Epithelial cell of esophagus (primary cell): ENCODE measurements around the gene ATP5F1D.
A peak's percentile ranks its signal among the peaks of the same experiment; 100 is the strongest.

Experiments used
- DNase-seq: peaks from one replicate; pipeline ENCODE4 v3.0.0; 2010; ENCODE audit warnings: low read depth
- H3K4me3 ChIP-seq: 2 replicates; pipeline ENCODE4 v1.5.1; 2011; ENCODE audit warnings: mild to moderate bottlenecking, low read length, control low read depth
- TF ChIP-seq, protein P1 (sequence below): IDR thresholded peaks from 2 replicates; pipeline ENCODE4 v1.5.1; 2011; ENCODE audit warnings: low read depth, mild to moderate bottlenecking, low read length, control low read depth, inconsistent platforms; ENCODE audit not compliant: insufficient read depth; ENCODE audit errors: missing control alignments

Gene ATP5F1D

DNA sequence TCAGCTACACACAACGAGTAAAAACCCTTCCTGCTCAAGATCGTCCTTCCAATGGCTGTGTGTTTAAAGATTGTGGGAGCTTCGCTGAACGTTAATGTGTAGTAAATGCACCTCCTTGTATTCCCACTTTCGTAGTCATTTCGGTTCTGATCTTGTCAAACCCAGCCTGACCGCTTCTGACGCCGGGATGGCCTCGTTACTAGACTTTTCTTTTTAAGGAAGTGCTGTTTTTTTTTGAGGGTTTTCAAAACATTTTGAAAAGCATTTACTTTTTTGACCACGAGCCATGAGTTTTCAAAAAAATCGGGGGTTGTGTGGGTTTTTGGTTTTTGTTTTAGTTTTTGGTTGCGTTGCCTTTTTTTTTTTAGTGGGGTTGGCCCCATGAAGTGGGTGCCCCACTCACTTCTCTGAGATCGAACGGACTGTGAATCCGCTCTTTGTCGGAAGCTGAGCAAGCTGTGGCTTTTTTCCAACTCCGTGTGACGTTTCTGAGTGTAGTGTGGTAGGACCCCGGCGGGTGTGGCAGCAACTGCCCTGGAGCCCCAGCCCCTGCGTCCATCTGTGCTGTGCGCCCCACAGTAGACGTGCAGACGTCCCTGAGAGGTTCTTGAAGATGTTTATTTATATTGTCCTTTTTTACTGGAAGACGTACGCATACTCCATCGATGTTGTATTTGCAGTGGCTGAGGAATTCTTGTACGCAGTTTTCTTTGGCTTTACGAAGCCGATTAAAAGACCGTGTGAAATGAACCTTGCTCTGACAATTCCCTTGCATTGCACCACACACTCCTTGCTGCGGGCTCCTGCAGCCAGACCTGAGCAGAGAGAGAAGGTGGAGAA, 31.1 kb downstream of the ATP5F1D start:
- DNase-seq, result no peak
- TF ChIP-seq, protein P1, sequence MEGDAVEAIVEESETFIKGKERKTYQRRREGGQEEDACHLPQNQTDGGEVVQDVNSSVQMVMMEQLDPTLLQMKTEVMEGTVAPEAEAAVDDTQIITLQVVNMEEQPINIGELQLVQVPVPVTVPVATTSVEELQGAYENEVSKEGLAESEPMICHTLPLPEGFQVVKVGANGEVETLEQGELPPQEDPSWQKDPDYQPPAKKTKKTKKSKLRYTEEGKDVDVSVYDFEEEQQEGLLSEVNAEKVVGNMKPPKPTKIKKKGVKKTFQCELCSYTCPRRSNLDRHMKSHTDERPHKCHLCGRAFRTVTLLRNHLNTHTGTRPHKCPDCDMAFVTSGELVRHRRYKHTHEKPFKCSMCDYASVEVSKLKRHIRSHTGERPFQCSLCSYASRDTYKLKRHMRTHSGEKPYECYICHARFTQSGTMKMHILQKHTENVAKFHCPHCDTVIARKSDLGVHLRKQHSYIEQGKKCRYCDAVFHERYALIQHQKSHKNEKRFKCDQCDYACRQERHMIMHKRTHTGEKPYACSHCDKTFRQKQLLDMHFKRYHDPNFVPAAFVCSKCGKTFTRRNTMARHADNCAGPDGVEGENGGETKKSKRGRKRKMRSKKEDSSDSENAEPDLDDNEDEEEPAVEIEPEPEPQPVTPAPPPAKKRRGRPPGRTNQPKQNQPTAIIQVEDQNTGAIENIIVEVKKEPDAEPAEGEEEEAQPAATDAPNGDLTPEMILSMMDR, result no peak
- H3K4me3 ChIP-seq, result no peak overlapping the region

DNA sequence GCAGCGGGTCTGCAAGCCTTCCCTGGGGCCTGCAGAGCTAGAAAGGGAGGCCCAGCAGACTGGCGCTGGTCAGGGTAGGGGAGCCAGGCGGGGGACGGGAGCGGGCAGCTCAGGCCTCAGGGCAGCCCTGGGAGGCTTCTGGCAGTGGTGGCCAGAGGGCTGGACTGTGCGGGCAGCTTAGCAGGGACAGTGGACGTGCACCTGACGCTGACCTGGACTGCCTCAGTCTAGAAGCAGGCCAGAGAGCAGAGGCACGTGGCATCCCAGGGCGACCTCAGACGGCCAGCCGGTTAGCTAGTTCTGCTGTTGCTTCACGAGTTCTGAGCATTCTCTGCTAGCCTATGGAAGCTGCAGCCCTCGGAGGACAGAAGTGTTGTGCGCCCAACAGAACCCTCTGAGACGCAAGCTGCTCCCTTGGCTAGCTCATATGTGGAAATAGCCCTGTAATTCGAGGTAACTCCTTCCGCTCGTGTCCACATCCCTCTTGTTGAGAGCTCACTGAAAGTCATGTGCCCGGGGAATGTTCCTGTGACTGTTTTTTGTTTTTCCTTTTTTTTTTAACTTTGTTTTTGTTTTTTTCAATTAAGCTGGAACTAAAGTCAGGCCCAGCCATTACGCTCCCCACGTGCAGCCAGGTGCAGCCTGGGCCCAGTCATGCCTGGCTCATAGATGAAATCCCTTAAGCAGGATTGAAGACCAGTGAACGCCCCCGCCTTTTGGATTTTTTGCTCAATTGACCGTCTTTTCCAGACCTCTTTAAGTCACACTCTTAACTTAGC, 31.9 kb downstream of the ATP5F1D start:
- DNase-seq, result no peak
- H3K4me3 ChIP-seq, result no peak overlapping the region
- TF ChIP-seq, protein P1, result no peak

DNA sequence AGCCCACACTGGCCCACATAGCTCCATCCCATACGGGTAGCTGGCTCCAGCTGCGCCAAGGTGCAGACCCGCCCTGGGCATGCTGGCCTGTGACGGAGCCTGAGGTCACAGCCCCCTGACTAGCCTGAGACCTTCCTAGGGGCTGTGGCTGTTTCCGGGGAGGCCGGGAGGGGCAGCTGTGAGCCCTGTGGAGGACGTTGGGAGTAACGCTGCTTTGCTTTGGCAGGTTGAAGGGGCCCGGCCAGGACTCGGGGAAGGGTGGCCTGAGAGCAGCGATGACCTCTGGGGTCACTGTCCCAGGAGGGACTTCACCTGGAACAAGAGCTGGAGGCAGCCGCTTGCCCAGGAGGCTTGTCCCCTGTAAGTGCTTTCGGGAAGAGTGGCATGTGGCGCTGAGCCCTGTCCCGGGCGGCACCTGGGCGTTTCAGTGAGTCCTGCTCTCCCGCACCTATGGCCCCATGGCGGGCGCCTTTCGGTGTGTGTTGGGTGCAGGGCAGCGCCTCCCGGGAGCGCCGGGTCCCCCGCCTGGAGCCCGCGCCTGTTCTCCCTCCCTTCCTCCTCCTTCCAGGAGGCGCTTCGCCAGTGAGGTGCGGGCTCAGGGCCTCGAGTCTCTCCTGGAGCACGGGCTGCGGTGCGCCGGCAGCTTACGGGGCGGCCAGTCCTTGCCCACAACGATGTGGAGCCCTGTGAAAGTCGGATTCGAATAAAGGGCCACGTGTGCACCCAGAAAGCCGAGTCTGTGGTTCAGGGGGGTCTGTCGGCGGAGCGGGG, 32.7 kb downstream of the ATP5F1D start:
- peak overlapping the region; percentile 49 for H3K4me3 ChIP-seq
- TF ChIP-seq, protein P1, result peak; percentile 10
- no peak for DNase-seq

DNA sequence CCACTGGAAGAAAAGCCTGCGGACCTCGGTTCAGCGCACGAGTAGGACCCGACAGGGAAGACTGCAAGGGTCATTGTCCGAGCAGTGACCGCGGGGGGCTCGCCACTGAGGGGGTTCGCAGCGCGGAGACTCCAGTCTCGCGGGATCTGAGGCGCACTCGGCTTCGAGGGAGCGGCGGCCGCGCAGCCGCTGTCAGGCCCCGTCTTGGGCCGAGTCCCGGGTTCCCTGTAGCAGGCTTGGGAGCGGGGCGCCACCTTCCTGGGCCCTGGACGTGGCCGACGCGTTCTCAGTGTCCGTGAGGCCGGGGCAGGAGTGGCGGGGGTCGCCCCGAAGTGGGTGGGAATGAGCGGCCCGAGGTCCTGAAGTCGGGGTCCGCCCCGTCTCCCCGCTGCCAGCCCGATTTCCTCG, 33.3 kb downstream of the ATP5F1D start:
- TF ChIP-seq, protein P1, result no peak

DNA sequence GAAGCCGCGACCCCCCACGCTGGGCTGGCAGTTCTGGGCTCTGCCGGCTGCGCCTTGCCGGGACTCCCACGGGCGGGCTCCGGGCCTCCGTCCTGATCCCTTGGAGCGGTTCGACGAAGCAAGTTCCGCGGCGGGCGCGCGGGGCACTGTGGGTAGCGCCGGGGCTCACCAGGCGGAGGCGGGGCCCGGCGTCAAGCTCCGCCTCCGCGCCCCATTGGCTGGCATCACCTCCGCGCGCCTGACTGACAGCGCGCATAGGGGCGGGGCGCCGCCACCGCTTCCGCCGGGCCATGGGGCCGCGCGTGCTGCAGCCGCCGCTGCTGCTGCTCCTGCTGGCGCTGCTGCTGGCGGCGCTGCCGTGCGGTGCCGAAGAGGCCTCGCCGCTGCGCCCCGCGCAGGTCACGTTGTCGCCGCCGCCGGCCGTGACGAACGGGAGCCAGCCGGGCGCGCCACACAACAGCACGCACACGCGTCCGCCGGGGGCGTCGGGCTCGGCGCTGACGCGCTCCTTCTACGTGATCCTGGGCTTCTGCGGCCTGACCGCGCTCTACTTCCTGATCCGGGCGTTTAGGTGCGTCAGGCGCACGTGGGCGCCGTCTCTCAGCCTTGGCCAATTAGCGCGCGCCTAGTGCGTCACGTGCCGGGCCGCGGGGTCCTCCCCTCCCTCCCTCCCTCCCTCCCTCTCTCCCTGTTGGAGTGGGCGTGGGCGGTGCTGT, 33.9 kb downstream of the ATP5F1D start, which contains the start of gene FAM174C:
Gene FAM174C (plus strand): TSS at position 271 of the 716 bp plus-strand sequence. CDS start 20 bp downstream, at position 291.
- peak; percentile 98 for DNase-seq
- TF ChIP-seq, protein P1, result no peak
- peak within 1 kb of the TSS; percentile 74 for H3K4me3 ChIP-seq

More for the DNA sequence above, 33.3 kb downstream of the ATP5F1D start:
- H3K4me3 ChIP-seq, result peak overlapping the region; percentile 49
- no peak for DNase-seq
